GM06990 (cell line): ENCODE results near the gene SPEF2.
A peak's percentile ranks its signal among the peaks of the same experiment; 100 is the strongest.
"Not testable (repeated sequence)": the region's sequence is repeated elsewhere in the genome, so short reads cannot be mapped to it uniquely, and the experiment has no call there.

ENCODE experiments used
- DNase-seq: peaks from one replicate; pipeline ENCODE4 v3.0.0-alpha.2; 2011; ENCODE audit not compliant: insufficient read length; ENCODE audit errors: extremely low read depth
- H3K27me3 ChIP-seq: replicated peaks from 2 replicates; pipeline ENCODE4 v1.6.0; 2011; ENCODE audit warnings: low read length; ENCODE audit not compliant: control insufficient read depth, insufficient read depth
- H3K36me3 ChIP-seq: 2 replicates; pipeline ENCODE4 v1.5.1; 2011; ENCODE audit warnings: low read length; ENCODE audit not compliant: control insufficient read depth, insufficient read depth
- H3K4me3 ChIP-seq: replicated peaks from 2 replicates; pipeline ENCODE4 v1.5.1; 2011; ENCODE audit warnings: low read depth, mild to moderate bottlenecking, control low read depth, low read length
- CTCF ChIP-seq: IDR thresholded peaks from 2 replicates; pipeline ENCODE4 v1.5.1; 2011; ENCODE audit warnings: low read length, control low read depth, mild to moderate bottlenecking, inconsistent platforms; ENCODE audit not compliant: insufficient read depth, poor library complexity, severe bottlenecking

SPEF2 gene

DNA sequence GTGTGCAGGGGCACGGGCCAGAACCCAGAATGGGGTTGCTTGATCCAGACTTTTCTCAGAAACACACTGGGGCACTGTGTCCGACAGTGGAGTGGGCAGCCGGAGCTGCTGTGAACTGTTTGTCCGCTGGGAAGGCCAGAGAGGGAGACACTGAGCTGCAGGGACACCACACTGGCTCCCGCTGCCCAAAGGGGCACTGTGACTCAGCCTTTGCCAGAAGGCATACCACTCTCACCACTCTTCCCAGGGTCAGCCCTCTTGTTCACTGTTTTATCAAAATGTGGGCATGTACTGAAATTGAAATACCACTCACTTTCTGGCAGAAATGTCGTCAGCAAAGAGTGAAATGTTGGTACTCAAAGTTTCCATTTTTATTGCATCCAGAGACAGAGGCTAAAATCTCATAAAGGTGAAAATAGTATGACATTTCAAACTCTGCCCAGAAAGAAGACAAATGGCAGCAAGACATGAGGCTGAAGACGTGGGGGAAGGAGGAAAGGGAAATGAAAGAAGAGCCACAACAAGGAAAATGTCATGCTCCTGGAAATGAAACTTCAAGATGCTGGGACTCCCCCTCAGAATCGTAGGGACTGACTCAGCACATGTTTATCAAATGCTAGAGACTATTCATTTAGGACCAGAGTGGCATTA is 234.5 kb downstream of the SPEF2 start:
- peak; percentile 46 for DNase-seq
- no peak overlapping the region for H3K4me3 ChIP-seq
- no peaks in the 10 kb centered on the region for H3K36me3 ChIP-seq
- H3K27me3 ChIP-seq = no peaks in the 10 kb centered on the region
- peak; percentile 11 for TF ChIP-seq CTCF

DNA sequence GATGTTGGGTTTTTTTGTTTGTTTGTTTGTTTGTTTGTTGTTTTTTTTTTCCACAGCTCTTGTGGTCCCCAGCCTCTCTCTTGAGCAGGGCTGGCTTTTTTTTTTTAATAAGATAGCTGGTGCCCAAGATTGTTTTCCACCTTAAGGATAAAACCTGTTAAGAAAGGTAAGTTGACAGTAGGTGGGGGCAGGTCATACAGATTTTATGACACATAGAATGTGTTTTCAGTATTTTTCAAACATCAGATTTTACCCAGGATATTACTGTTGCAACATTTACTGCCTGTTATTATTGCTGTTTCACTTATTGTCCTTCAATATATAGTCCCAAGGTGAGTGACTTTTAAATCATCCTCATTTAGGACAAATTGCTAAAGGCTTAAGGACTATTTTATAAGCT is 235.1 kb downstream of the SPEF2 start:
- H3K4me3 ChIP-seq = no peak overlapping the region
- TF ChIP-seq CTCF = no peak
- no peaks in the 10 kb centered on the region for H3K27me3 ChIP-seq
- DNase-seq = no peak
- H3K36me3 ChIP-seq = no peaks in the 10 kb centered on the region

- DNase-seq = peak; percentile 59
- Histone ChIP-seq H3K36me3 (no peaks in the 10 kb centered on the region), H3K4me3 (no peak overlapping the region), H3K27me3 (no peaks in the 10 kb centered on the region)
- TF ChIP-seq CTCF = no peak
These were observed 236.0 kb downstream of the SPEF2 start for GRCh38 chr5:35853631-35854030.

- H3K4me3 ChIP-seq = no peak overlapping the region
- H3K27me3 ChIP-seq = no peaks in the 10 kb centered on the region
- H3K36me3 ChIP-seq = no peaks in the 10 kb centered on the region
- TF ChIP-seq CTCF = no peak
- peak; percentile 42 for DNase-seq
These were observed 236.6 kb downstream of the SPEF2 start for GRCh38 chr5:35854248-35854647.

DNA sequence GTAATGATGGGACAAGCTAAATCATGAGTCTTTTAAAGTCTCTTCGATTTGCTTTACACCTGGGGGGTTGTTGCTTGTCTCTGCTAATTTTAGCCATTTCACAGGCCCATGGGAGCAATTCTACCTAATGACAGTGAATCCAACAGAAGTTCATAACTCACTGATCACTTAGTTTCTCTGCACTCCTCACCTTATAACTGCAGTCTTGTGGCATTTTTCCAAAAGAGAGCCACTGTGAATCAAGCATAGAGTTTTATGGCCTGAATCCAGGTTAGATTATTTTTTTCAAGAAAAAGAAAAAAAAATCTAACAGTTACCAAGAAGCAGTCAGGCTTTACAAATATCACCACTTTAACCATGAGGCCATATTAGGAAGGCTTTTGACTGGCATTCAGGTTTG is 237.5 kb downstream of the SPEF2 start:
- TF ChIP-seq CTCF = no peak
- Histone ChIP-seq H3K27me3 (no peaks in the 10 kb centered on the region), H3K36me3 (no peaks in the 10 kb centered on the region), H3K4me3 (no peak overlapping the region)
- DNase-seq = no peak

DNA sequence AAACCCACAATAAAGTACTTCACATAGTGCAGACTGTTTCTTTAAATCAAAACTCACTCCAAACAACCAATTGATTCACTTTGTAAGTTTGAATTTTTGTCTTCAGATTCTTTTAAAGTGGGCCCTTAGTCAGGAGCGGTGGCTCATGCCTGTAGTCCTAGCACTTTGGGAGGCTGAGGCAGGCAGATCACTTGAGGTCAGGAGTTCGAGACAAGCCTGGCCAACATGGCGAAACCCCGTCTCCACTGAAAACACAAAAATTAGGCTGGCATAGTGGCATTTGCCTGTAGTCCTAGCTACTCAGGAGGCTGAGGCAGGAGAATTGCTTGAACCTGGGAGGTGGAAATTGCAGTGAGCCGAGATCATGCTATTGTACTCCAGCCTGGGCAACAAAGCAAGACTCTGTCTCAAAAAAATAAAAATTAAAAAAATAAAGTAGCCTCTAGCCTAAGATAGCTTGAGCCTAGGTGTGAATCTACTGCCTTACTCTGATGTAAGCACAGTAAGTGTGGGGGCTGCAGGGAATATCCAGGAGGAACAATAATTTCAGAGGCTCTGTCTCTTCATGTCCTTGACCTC is 238.6 kb downstream of the SPEF2 start:
- DNase-seq, H3K27me3 ChIP-seq, H3K4me3 ChIP-seq, H3K36me3 ChIP-seq: not testable (repeated sequence)
